GM12878 (cell line): ENCODE results near the gene AKNA. TPM values are rescaled to one million over a fixed set of nuclear protein-coding genes. Genes with fewer than 3 reads are reported as not detected.

ENCODE experiments used
- ATAC-seq: fragments of 200-7000 bp; cut with Tn5 transposase; 3 replicates; pipeline ENCODE4 v1.9.1; 2020; ENCODE audit warnings: mild to moderate bottlenecking, moderate library complexity
- BruUV-seq: library from RNA; stranded (reverse); fragments of 400-500 nt; replicated peaks from 2 replicates; lab custom pipeline; 2021; lab: Mats Ljungman, UMichigan
- CTCF ChIA-PET: fragments of 300-600 bp; sonication (Branson Sonifier 250); formaldehyde crosslinking; extraction: SDS; loops from one replicate; lab custom pipeline; 2021; ENCODE audit warnings: inconsistent platforms; lab: Yijun Ruan, JAX
- POLR2A ChIA-PET: fragments of 350-600 bp; formaldehyde crosslinking; extraction: SDS; loops from one replicate; lab custom pipeline; 2021; ENCODE audit warnings: inconsistent platforms; lab: Charles Lee
- RAD21 ChIA-PET: fragments of 300-600 bp; sonication (Branson Sonifier 250); formaldehyde crosslinking; loops from one replicate; lab custom pipeline; 2023; ENCODE audit warnings: antibody characterized with exemption; ENCODE audit not compliant: unreplicated experiment; lab: Charles Lee
- SMC1A ChIA-PET: fragments of 300-600 bp; sonication (Branson Sonifier 250); formaldehyde crosslinking; loops from one replicate; lab custom pipeline; 2023; ENCODE audit not compliant: unreplicated experiment, uncharacterized antibody; lab: Charles Lee
- DNase-seq: peaks from one replicate; pipeline ENCODE4 v3.0.0-alpha.2; 2011; ENCODE audit warnings: low read depth, low spot score
- FAIRE-seq: peaks from 3 replicates; lab custom pipeline; 2011; peaks lifted over from hg19 to GRCh38; lab: Jason Lieb, UNC
- H2AFZ ChIP-seq: 2 replicates; pipeline ENCODE4 v1.6.0; 2011; ENCODE audit warnings: low read depth, low read length, control low read depth; ENCODE audit not compliant: control insufficient read depth
- H3K27ac ChIP-seq: 2 replicates; pipeline ENCODE4 v1.5.1; 2011; ENCODE audit warnings: control low read depth; ENCODE audit not compliant: control insufficient read depth, insufficient read depth
- H3K27me3 ChIP-seq, 2 experiments: replicated peaks in 1 of 2; 2 replicates each; pipeline versions ENCODE4 v1.6.0 to v1.6.1; 2011; ENCODE audit warnings: low read length in 1 of 2; ENCODE audit not compliant: control insufficient read depth in 2 of 2, insufficient read depth in 2 of 2
- H3K36me3 ChIP-seq, 2 experiments: 2 replicates each; pipeline ENCODE4 v1.5.1; 2011; ENCODE audit warnings: low read length in 1 of 2; ENCODE audit not compliant: control insufficient read depth in 2 of 2, insufficient read depth in 2 of 2
- H3K4me1 ChIP-seq: 2 replicates; pipeline ENCODE4 v1.6.1; 2011; ENCODE audit warnings: mild to moderate bottlenecking, low read length, moderate library complexity, mixed read lengths; ENCODE audit not compliant: control insufficient read depth, insufficient read depth
- H3K4me2 ChIP-seq: 2 replicates; pipeline ENCODE4 v1.6.0; 2011; ENCODE audit warnings: control low read depth; ENCODE audit not compliant: control insufficient read depth, insufficient read depth
- H3K4me3 ChIP-seq: fragments of 200-600 bp; sonication (generic); 2 replicates; pipeline ENCODE4 v1.5.1; 2016
- H3K79me2 ChIP-seq: 2 replicates; pipeline ENCODE4 v1.6.0; 2011; ENCODE audit warnings: low read length; ENCODE audit not compliant: control insufficient read depth, insufficient read depth
- H3K9ac ChIP-seq: 2 replicates; pipeline ENCODE4 v1.8.0; 2011; ENCODE audit warnings: low read length, control low read depth, mixed read lengths; ENCODE audit not compliant: control insufficient read depth, insufficient read depth
- H3K9me3 ChIP-seq: replicated peaks from 3 replicates; pipeline ENCODE4 v1.5.1; 2011; ENCODE audit warnings: mild to moderate bottlenecking, low read length; ENCODE audit not compliant: control insufficient read depth, insufficient read depth
- H4K20me1 ChIP-seq: 2 replicates; pipeline ENCODE4 v1.6.0; 2011; ENCODE audit not compliant: control insufficient read depth, insufficient read depth
- CBX3 ChIP-seq: fragments of 200-600 bp; sonication (generic); IDR thresholded peaks from 2 replicates; pipeline ENCODE4 v1.6.1; 2016; ENCODE audit warnings: low read depth, borderline replicate concordance
- HDGF ChIP-seq: fragments of 450-650 bp; IDR thresholded peaks from 2 replicates; pipeline ENCODE4 v1.6.1; 2016; ENCODE audit warnings: antibody characterized with exemption
- NBN ChIP-seq: fragments of 450-650 bp; IDR thresholded peaks from 2 replicates; pipeline ENCODE4 v1.6.1; 2016
- POLR2AphosphoS5 ChIP-seq: IDR thresholded peaks from 2 replicates; pipeline ENCODE4 v1.6.1; 2011; ENCODE audit warnings: mild to moderate bottlenecking, low read length, inconsistent platforms
- WGBS: methylation state at CpG from one replicate; pipeline ENCODE4 v1.1.6; 2016; ENCODE audit warnings: low lambda C conversion rate; ENCODE audit not compliant: insufficient replicate concordance, insufficient coverage; ENCODE audit errors: missing lambda C conversion rate; 5-methylcytosine and 5-hydroxymethylcytosine counted together
- in situ Hi-C: fragments of 300-500 bp; cut with MboI; formaldehyde crosslinking; loops from 9 replicates; pipeline ENCODE4 v1.14.3; 2018; ENCODE audit warnings: mixed read lengths
- intact Hi-C: fragments of 100-400 bp; cut with micrococcal nuclease; formaldehyde crosslinking; loops from one replicate; pipeline ENCODE4 v1.14.2; 2022; ENCODE audit not compliant: unreplicated experiment
- polyA plus RNA-seq, 11 experiments: library from polyadenylated mRNA; depleted of rRNA in 4 of 11; unstranded in 6 of 11; stranded (reverse) in 5 of 11; fragments of >200 nt; fragmentation: Nextera tagmentation in 4 of 11; fragmentation: Illumina TruSeq in 1 of 11; extraction: Ambion mirVana in 4 of 11; extraction: Trizol in 1 of 11; gene quantifications; 1 replicate in 1 of 11; 2 replicates in 10 of 11; pipeline versions ENCODE4 v1.2.1 to v1.2.3, GENCODE V29; 2011 to 2016; ENCODE audit warnings: inconsistent platforms in 2 of 11, missing spikeins in 2 of 11, low read depth in 1 of 11
- total RNA-seq, 4 experiments: library from RNA; depleted of rRNA in 3 of 4; stranded (reverse); fragments of >200 nt in 3 of 4; fragmentation: Illumina TruSeq in 1 of 4; extraction: Trizol in 1 of 4; gene quantifications; 2 replicates each; pipeline versions ENCODE4 v1.2.1 to v1.2.3, GENCODE V29; 2013 to 2021

Gene AKNA
- total and polyA plus RNA-seq, 10 of the 15 experiments (the other 5 are each of a cell fraction or from before 2014, with no cell fraction given): 1.6 to 132 (median 35.3) TPM

- Histone ChIP-seq H3K4me3 (no peak overlapping the region), H2AFZ (no peak overlapping the region), H3K4me2 (no peak overlapping the region), H3K79me2 (peaks cover 43% of the 10 kb centered on the region), H3K36me3 (peaks cover 38 to 47% of the 10 kb centered on the region in 2 experiments), H3K4me1 (peaks cover 88% of the 10 kb centered on the region), H3K9ac (no peak overlapping the region), H3K27ac (peak overlapping the region; percentile 99), H3K9me3 (no peaks in the 10 kb centered on the region), H3K27me3 (no peaks in the 10 kb centered on the region), H4K20me1 (no peaks in the 10 kb centered on the region)
- DNase-seq (no peak), FAIRE-seq (no peak), ATAC-seq (no peak)
- intact Hi-C loops: no loop called here
- 99% methylated on average over 9 of the region's 9 CpGs for WGBS
- BruUV-seq: TSS peak; percentile 64
- POLR2A ChIA-PET: interaction anchor here (0.9 to 13.2 kb wide), 2 partner anchors 18 to 20 kb away, joined by 3 to 312 read pairs; partner anchors contain the start of gene AKNA
- RAD21 ChIA-PET: interaction anchor here (1.4 to 12.9 kb wide), 3 partner anchors 18 to 26 kb away, joined by 3 to 251 read pairs (median 5); partner anchors contain the start of gene AKNA
- CTCF ChIA-PET: interaction anchor here (7.4 kb wide), 1 partner anchor 18 kb away, joined by 108 read pairs; the partner anchor contains the start of gene AKNA
- SMC1A ChIA-PET: interaction anchor here (0.9 to 13.9 kb wide), 3 partner anchors 18 to 31 kb away, joined by 3 to 327 read pairs (median 10); partner anchors contain the start of gene AKNA
- 0 out of 2 replicates have a peak, but pooled peaks have one; percentile 36 for TF ChIP-seq POLR2AphosphoS5
- TF ChIP-seq HDGF: peak; percentile 94
- TF ChIP-seq NBN: 0 out of 2 replicates have a peak, but pooled peaks have one; percentile 39
- TF ChIP-seq CBX3: no peak
- in situ Hi-C loops: no loop called here
These were observed 18.3 kb downstream of the AKNA start for GRCh38 chr9:114369216-114370130.
